K562 (cell line): ENCODE data around the gene RDH8. TPM values are rescaled to one million over a fixed set of nuclear protein-coding genes. Genes with fewer than 3 reads are reported as not detected.

ENCODE experiments used
- ATAC-seq: fragments of 200-7000 bp; cut with Tn5 transposase; 3 replicates; pipeline ENCODE4 v1.9.1; 2020; ENCODE audit warnings: moderate library complexity
- BruUV-seq: library from RNA; stranded (reverse); fragments of 400-500 nt; replicated peaks from 2 replicates; lab custom pipeline; 2021; lab: Mats Ljungman, UMichigan
- CTCF ChIA-PET: fragments of 300-600 bp; formaldehyde crosslinking; extraction: SDS; loops from one replicate; lab custom pipeline; 2021; ENCODE audit warnings: low intra/inter-chr PET ratio; lab: Yijun Ruan, JAX
- POLR2A ChIA-PET: fragments of 300-600, 350-650 bp; sonication (Branson Sonifier 250); formaldehyde crosslinking; extraction: SDS; loops from one replicate; lab custom pipeline; 2021; ENCODE audit warnings: antibody characterized with exemption, inconsistent platforms; lab: Yijun Ruan, JAX
- DNase-seq, 4 experiments: peaks; one replicate each; pipeline versions ENCODE4 v3.0.0 to v3.0.0-alpha.2; 2011 to 2018; ENCODE audit warnings: low spot score in 3 of 4, mixed read lengths in 3 of 4; ENCODE audit errors: extremely low read depth in 1 of 4
- FAIRE-seq: peaks from 2 replicates; lab custom pipeline; 2011; peaks lifted over from hg19 to GRCh38; lab: Jason Lieb, UNC
- H2AFZ ChIP-seq: 2 replicates; pipeline ENCODE4 v1.6.0; 2011; ENCODE audit warnings: low read depth, low read length, control low read depth, inconsistent platforms
- H3K27ac ChIP-seq: fragments of 200-600 bp; 3 replicates; pipeline ENCODE4 v1.8.0; 2011; ENCODE audit warnings: low read depth, mild to moderate bottlenecking, control low read depth, inconsistent platforms, low read length, moderate library complexity, mixed read lengths; ENCODE audit errors: extremely low read depth
- H3K27me3 ChIP-seq, 2 experiments: fragments of 300-600 bp in 1 of 2; 2 replicates in 1 of 2; 3 replicates in 1 of 2; pipeline versions ENCODE4 v1.6.0 to v1.8.0; 2011; ENCODE audit warnings: inconsistent platforms in 2 of 2, low read length in 2 of 2, mild to moderate bottlenecking in 1 of 2, mixed read lengths in 1 of 2, moderate library complexity in 1 of 2; ENCODE audit not compliant: control insufficient read depth in 2 of 2, insufficient read depth in 2 of 2
- H3K36me3 ChIP-seq: fragments of 300-600 bp; 3 replicates; pipeline ENCODE4 v1.8.0; 2011; ENCODE audit warnings: mild to moderate bottlenecking, low read length, inconsistent platforms; ENCODE audit not compliant: control insufficient read depth, insufficient read depth
- H3K4me1 ChIP-seq, 2 experiments: fragments of 200-600 bp in 1 of 2; replicated peaks in 1 of 2; 2 replicates in 1 of 2; 3 replicates in 1 of 2; pipeline versions ENCODE4 v1.5.1 to v1.8.0; 2011; ENCODE audit warnings: inconsistent platforms in 2 of 2, low read length in 2 of 2, mild to moderate bottlenecking in 1 of 2, mixed read lengths in 1 of 2, moderate library complexity in 1 of 2; ENCODE audit not compliant: control insufficient read depth in 2 of 2, insufficient read depth in 2 of 2
- H3K4me2 ChIP-seq: 2 replicates; pipeline ENCODE4 v1.6.1; 2011; ENCODE audit warnings: low read length, control low read depth, inconsistent platforms, mixed read lengths; ENCODE audit not compliant: insufficient read depth
- H3K4me3 ChIP-seq: fragments of 200-600 bp; sonication (generic), shearing (Covaris generic); 2 replicates; pipeline ENCODE4 v1.5.1; 2016; ENCODE audit warnings: control low read depth, inconsistent platforms
- H3K79me2 ChIP-seq: fragments of 200-600 bp; 3 replicates; pipeline ENCODE4 v1.8.0; 2011; ENCODE audit warnings: low read length, inconsistent platforms; ENCODE audit not compliant: control insufficient read depth, insufficient read depth
- H3K9ac ChIP-seq, 2 experiments: 2 replicates each; pipeline versions ENCODE4 v1.6.0 to v1.6.1; 2011; ENCODE audit warnings: low read depth in 2 of 2, low read length in 2 of 2, control low read depth in 1 of 2, inconsistent platforms in 1 of 2, mild to moderate bottlenecking in 1 of 2, mixed read lengths in 1 of 2; ENCODE audit not compliant: insufficient read depth in 1 of 2
- H3K9me1 ChIP-seq: one replicate; pipeline ENCODE4 v1.6.0; 2011; ENCODE audit warnings: inconsistent platforms, mild to moderate bottlenecking, low read length, moderate library complexity; ENCODE audit not compliant: control insufficient read depth, insufficient read depth
- H3K9me3 ChIP-seq: replicated peaks from 2 replicates; pipeline ENCODE4 v1.5.1; 2011; ENCODE audit warnings: low read depth, low read length, inconsistent platforms; ENCODE audit not compliant: control insufficient read depth, insufficient read depth
- H4K20me1 ChIP-seq: replicated peaks from 2 replicates; pipeline ENCODE4 v1.6.1; 2011; ENCODE audit warnings: low read length, inconsistent platforms, mixed read lengths; ENCODE audit not compliant: control insufficient read depth, insufficient read depth
- ARID4B ChIP-seq: sonication (generic); formaldehyde crosslinking; IDR thresholded peaks from 2 replicates; pipeline ENCODE4 v1.8.0; 2022; ENCODE audit warnings: mild to moderate bottlenecking, missing genetic modification reagents
- FOXO4 ChIP-seq: fragments of 450-650 bp; formaldehyde crosslinking; IDR thresholded peaks from 2 replicates; pipeline ENCODE4 v1.4.0; 2020; ENCODE audit warnings: mild to moderate bottlenecking, moderate library complexity
- HBP1 ChIP-seq: fragments of 450-650 bp; formaldehyde crosslinking; IDR thresholded peaks from 2 replicates; pipeline ENCODE4 v1.4.0; 2022; ENCODE audit warnings: missing genetic modification characterization
- MAFK ChIP-seq: IDR thresholded peaks from 2 replicates; pipeline ENCODE4 v1.6.1; 2011; ENCODE audit warnings: low read length, improper control_type of control experiment
- MTA1 ChIP-seq: fragments of 450-650 bp; IDR thresholded peaks from 2 replicates; pipeline ENCODE4 v1.6.1; 2017; ENCODE audit warnings: borderline replicate concordance
- XRCC3 ChIP-seq: fragments of 450-650 bp; IDR thresholded peaks from 2 replicates; pipeline ENCODE4 v1.6.1; 2017; ENCODE audit warnings: mild to moderate bottlenecking, moderate library complexity
- ZNF121 ChIP-seq: sonication (generic); formaldehyde crosslinking; conservative IDR thresholded peaks from 2 replicates; pipeline ENCODE4 v1.8.0; 2022; ENCODE audit warnings: missing genetic modification reagents
- ZNF41 ChIP-seq: fragments of 250-450 bp; sonication (Bioruptor Pico); conservative IDR thresholded peaks from 2 replicates; pipeline ENCODE4 v1.4.0; 2020; ENCODE audit warnings: mild to moderate bottlenecking
- ZNF717 ChIP-seq: fragments of 250-450 bp; sonication (Bioruptor Pico); IDR thresholded peaks from 2 replicates; pipeline ENCODE4 v1.5.0; 2021
- WGBS: fragments of 100-300 bp; shearing (Covaris generic); methylation state at CpG from one replicate; pipeline ENCODE4 v1.1.6; 2016; ENCODE audit warnings: low coverage, mixed read lengths; ENCODE audit not compliant: insufficient coverage; ENCODE audit errors: missing lambda C conversion rate; 5-methylcytosine and 5-hydroxymethylcytosine counted together
- in situ Hi-C: fragments of 300-500 bp; cut with MboI; formaldehyde crosslinking; loops from 4 replicates; pipeline ENCODE4 v1.15.0; 2018; ENCODE audit warnings: inconsistent platforms, mixed read lengths
- intact Hi-C: fragments of 100-400 bp; cut with micrococcal nuclease; formaldehyde crosslinking; loops from 2 replicates; pipeline ENCODE4 v1.14.2; 2022
- polyA plus RNA-seq, 8 experiments: library from polyadenylated mRNA; depleted of rRNA in 4 of 8; stranded (reverse) in 5 of 8; unstranded in 3 of 8; fragments of >200 nt; fragmentation: Nextera tagmentation in 2 of 8; fragmentation: Illumina TruSeq in 1 of 8; extraction: Ambion mirVana in 2 of 8; extraction: Trizol in 1 of 8; gene quantifications; 2 replicates each; pipeline versions ENCODE4 v1.2.1 to v1.2.3, GENCODE V29; 2011 to 2014; ENCODE audit warnings: inconsistent platforms in 1 of 8, missing spikeins in 1 of 8
- total RNA-seq, 7 experiments: library from RNA; depleted of rRNA in 6 of 7; stranded (reverse); fragments of >200 nt in 6 of 7; fragmentation: Illumina TruSeq in 2 of 7; extraction: Trizol in 2 of 7; gene quantifications; 2 replicates each; pipeline versions ENCODE4 v1.2.1 to v1.2.3, GENCODE V29; 2011 to 2021; ENCODE audit warnings: low replicate concordance in 1 of 7

The RDH8 gene
- total and polyA plus RNA-seq, 9 of the 15 experiments (the other 6 are each of a cell fraction or from before 2014, with no cell fraction given), result not detected

GRCh38 chr19:10005632-10006334, 7.5 kb upstream of the RDH8 start:
- peaks cover 7% of the 10 kb centered on the region for H3K9me1 ChIP-seq
- WGBS, result 3% methylated on average over 13 of the region's 17 CpGs
- H2AFZ ChIP-seq, result no peak overlapping the region
- H3K4me1 ChIP-seq, result peaks cover 0 to 17% of the 10 kb centered on the region in 2 experiments; a peak in 2 of 5 replicates
- no TSS peak for BruUV-seq
- peaks cover 2 to 26% of the 10 kb centered on the region in 2 experiments; a peak in 4 of 5 replicates for H3K27me3 ChIP-seq
- no peak overlapping the region for H3K4me3 ChIP-seq
- H3K9me3 ChIP-seq, result no peaks in the 10 kb centered on the region
- peaks cover 9% of the 10 kb centered on the region for H4K20me1 ChIP-seq
- no peak for FAIRE-seq
- in situ Hi-C loops, result no loop called here
- no peaks in the 10 kb centered on the region for H3K79me2 ChIP-seq
- H3K36me3 ChIP-seq, result no peaks in the 10 kb centered on the region
- no peak overlapping the region for H3K27ac ChIP-seq
- ChIA-PET POLR2A (interaction anchor here (0.6 kb wide), 1 partner anchor 97 kb away, joined by 4 read pairs; no protein-coding TSS in a partner anchor), CTCF (no interaction called here)
- DNase-seq, result no peak
- ATAC-seq, result no peak
- no peak overlapping the region for H3K9ac ChIP-seq
- intact Hi-C loops, result no loop called here
- TF ChIP-seq ZNF41, result no peak
- no peak for TF ChIP-seq ZNF717
- no peak for TF ChIP-seq XRCC3
- no peak for TF ChIP-seq ZNF121
- no peak for TF ChIP-seq MAFK
- no peak for TF ChIP-seq HBP1 (CRISPR knock-in tag)
- no peak for TF ChIP-seq ARID4B (CRISPR knock-in tag)
- no peak for TF ChIP-seq MTA1
- no peak for TF ChIP-seq FOXO4 (CRISPR knock-in tag)
- H3K4me2 ChIP-seq, result no peak overlapping the region
